ENCODE measurements around the gene TACR3.
"Not testable (repeated sequence)": the region's sequence is repeated elsewhere in the genome, so short reads cannot be mapped to it uniquely, and the experiment has no call there.

DNA sequence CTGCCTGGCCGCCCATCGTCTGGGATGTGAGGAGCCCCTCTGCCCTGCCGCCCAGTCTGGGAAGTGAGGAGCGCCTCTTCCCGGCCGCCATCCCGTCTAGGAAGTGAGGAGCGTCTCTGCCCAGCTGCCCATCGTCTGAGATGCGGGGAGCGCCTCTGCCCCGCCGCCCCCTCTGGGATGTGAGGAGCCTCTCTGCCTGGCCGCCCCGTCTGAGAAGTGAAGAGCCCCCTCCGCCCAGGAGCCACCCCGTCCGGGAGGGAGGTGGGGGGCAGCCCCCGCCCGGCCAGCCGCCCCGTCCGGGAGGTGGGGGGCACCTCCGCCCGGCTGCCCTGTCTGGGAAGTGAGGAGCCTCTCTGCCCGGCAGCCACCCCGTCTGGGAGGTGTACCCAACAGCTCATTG is 3.4 kb upstream of the TACR3 start:
- TF ChIP-seq, protein P1, sequence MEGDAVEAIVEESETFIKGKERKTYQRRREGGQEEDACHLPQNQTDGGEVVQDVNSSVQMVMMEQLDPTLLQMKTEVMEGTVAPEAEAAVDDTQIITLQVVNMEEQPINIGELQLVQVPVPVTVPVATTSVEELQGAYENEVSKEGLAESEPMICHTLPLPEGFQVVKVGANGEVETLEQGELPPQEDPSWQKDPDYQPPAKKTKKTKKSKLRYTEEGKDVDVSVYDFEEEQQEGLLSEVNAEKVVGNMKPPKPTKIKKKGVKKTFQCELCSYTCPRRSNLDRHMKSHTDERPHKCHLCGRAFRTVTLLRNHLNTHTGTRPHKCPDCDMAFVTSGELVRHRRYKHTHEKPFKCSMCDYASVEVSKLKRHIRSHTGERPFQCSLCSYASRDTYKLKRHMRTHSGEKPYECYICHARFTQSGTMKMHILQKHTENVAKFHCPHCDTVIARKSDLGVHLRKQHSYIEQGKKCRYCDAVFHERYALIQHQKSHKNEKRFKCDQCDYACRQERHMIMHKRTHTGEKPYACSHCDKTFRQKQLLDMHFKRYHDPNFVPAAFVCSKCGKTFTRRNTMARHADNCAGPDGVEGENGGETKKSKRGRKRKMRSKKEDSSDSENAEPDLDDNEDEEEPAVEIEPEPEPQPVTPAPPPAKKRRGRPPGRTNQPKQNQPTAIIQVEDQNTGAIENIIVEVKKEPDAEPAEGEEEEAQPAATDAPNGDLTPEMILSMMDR (conservative IDR thresholded peaks at IDR 0.05 in 1 of 2, IDR thresholded peaks at IDR 0.05 in 1 of 2; ENCODE audit: low read depth in 1 of 2, low read length in 2 of 2), result not testable (repeated sequence)
- TF ChIP-seq EZH2 (IDR thresholded peaks at IDR 0.05; ENCODE audit: low read length, missing control alignments), result not testable (repeated sequence)

Data from fibroblast of lung (primary cell).